Measurements from ENCODE around the gene FSHR.

DNA sequence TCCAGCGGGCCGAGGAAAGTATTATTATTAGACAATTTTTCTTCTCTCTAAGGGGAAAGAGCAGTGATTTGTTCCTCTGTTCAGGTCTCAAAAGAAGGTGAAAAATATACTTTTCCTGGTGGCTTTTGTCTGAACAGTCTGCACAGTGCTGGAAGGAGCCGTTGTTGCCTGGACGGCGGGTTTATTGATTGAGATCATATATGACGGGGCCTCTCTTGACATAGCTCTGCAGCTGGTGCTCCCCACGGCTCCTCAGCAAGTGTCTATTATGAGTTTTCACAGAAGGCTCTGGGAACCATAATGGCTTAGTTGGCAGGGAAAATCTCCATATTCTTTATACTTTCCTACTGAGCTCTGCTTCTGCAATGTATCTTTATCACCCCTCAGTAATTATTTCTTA is 42.9 kb downstream of the FSHR start:
- TF ChIP-seq CTCF (optimal IDR thresholded peaks at IDR 0.05 in 1 of 3, IDR thresholded peaks at IDR 0.05 in 1 of 3, conservative IDR thresholded peaks at IDR 0.05 in 1 of 3; ENCODE audit: extremely low read depth in 1 of 3, insufficient read depth in 2 of 3, low read length in 3 of 3) = no peak
- TF ChIP-seq EZH2 (IDR thresholded peaks at IDR 0.05; ENCODE audit: low read length) = no peak
